ENCODE data around the gene SETD1B.
"Not testable (repeated sequence)": the region's sequence is repeated elsewhere in the genome, so short reads cannot be mapped to it uniquely, and the experiment has no call there.

Gene SETD1B

DNA sequence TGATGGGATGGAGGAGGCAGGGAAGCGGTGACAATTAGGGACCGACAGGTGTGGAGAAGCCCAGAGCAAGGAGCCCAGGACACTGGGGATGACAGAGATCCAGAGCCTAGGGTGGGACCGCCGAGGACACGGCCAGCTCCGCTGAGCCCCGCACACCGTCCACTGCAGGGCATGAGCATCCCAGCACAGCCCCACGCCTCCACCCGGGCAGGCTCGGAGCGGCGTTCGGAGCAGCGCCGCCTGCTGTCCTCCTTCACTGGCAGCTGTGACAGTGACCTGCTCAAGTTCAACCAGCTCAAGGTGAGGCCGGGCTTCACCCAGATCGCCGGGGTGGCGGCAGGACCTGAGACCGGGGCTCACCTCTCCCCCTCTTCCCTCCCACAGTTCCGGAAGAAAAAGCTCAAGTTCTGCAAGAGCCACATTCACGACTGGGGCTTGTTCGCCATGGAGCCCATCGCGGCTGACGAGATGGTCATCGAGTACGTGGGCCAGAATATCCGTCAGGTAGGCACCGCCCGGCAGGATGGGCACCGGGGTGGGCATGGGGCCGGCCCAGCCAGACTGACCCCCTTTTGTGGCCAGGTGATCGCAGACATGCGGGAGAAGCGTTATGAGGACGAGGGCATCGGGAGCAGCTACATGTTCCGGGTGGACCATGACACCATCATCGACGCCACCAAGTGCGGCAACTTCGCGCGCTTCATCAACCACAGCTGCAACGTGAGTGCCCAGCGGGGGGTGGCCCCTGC is 23.7 kb downstream of the SETD1B start:
- no peak for DNase-seq

DNA sequence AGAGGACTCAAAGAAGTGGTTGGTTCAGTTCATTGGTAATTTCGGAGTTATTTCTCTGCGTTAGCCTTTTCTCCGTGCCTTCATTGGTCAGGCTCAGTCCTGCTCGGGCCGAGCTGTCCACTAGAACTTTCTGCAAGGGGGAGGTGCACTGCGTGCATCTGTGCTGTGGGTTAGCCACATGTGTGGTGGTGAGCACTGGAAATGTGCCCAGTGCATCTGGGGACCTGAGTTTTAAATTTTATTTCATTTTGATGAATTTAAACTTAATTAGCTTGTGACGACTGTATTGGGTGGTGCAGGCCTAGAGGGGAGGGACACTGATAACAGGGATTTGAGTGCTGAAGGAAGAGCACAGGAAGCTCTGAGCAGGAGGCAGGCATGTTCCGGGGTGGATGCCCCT is 24.5 kb downstream of the SETD1B start:
- DNase-seq: no peak

DNA sequence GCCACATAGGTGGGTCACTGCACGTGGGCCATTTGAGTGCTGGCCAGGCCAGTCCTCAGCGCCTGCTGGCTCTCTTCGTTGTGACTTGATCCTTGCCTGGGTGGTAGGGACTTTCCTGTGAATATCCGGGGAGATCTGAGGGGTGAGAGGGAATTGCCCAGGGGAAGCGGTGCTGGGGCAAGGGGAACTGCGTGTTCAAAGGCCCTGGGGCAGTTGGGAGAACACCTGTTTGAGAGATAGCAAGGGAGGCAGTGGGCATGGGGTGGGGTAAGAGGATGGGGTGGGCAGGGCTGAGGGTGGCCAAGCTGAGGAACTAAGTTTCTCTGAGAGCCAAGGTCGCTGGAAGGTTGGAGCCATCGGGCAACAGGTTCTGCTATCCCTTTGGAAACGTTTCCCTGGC is 25.0 kb downstream of the SETD1B start:
- DNase-seq: no peak

DNA sequence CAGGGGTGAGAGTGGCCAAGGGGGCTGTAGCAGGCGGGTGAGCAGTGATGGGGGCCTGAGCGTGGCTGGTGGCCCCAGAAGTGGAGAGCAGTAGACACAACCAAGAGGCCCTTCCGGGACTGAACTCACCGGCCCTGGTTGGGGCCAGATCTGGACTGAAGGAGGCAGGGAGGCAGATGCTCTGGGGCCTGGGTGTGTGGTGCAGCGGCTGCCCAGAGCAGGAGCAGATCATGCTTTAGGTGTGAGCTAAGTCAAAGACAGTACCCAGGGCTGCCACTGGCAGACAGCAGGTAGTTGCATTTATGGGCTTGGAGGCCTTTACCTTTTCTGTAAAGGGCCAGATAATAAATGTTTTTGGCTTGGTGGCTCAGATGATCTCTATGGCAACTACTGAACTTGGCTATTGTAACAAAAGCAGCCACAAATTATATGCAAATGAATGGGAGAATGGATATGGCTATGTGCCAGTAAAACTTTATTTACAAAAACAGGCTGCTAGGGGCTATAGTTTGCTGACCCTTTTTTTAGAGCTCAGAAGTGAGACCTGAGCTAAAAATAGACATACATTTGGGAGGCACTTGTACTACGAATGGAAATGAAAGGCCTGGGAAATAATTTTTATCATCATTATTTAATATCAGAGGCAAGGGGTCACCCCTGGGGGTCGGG is 25.6 kb downstream of the SETD1B start:
- no peak for DNase-seq

DNA sequence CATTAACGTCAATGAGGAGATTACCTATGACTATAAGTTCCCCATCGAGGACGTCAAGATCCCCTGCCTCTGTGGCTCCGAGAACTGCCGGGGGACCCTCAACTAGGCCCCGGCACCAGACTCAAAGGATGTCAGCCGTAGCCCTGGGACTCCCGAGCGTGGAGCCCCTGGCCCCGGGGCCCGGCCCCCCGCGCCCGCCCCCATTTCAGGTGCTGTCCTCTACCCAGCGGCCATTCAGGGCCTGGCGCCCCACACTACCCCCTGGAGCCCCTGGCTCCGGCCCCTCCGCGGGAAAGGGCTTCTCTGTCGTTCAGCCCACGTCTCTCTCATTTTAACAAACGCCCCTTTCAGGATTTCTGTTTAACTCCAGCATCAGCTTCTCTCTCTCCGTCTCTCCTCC is 26.3 kb downstream of the SETD1B start:
- no peak for DNase-seq

DNA sequence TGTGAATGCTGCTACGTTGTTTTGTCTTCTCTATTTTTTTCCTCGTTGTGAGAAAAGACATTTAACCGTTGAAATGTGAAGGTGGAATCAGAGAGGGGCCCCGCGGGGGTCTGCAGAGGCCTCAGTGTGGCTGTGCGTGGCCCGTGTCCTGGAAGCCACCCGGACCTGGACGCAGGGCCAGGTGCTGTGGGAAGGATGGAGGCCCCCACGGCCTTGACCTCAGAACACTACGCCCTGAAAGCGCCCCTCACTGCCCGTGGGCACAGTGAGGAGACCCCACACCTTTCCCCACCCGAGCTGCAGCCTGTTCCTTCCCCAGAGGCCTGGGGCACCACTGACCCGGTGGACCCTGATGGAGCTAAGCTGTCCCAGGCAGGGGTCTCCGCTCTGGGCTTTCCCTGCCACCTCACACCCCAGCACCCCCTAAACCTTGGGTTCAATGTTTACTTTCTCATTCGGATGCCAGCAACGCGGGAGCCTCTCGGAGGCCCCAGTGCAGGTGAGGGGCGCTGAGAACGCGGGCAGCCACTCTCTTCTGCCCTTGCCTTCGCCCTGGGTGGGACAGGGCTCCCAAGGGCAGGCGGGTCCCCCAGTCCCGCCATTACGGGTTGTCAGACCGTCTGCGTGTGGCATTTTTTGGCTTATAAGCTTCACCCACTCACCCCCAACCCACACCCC is 26.9 kb downstream of the SETD1B start:
- DNase-seq: no peak

DNA sequence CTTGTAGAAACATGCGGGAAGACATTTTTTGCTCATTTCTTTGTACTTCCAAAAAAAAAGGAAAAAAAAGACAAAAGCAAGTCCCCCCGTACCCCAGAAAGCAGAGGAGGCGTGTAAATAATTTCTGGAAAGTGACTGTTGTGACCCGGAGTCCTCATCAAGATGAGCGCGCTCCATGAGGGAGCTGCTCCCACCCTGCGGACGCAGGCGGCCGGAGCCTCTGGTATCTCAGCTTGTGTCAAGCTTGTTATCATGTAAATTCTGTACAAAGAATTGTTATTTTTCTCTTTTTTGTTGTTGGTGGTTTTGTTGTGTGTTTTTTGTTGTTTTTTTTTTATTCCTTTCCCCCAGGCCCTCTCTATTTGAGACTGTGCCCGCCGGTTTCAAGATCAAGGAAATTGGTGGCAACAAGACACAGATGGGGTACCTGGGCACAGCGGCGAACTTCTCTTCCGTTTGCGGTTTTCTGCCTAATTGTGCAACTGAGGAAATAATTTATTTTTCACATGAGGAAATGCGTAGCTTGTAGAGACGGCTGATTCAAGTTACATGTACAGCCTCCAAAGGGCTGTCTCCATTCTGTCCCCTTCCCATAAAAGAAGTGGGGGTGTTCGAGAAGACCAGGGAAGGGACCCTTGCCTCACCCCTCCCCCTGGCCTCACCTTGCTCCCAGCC is 27.9 kb downstream of the SETD1B start:
- no peak for DNase-seq

DNA sequence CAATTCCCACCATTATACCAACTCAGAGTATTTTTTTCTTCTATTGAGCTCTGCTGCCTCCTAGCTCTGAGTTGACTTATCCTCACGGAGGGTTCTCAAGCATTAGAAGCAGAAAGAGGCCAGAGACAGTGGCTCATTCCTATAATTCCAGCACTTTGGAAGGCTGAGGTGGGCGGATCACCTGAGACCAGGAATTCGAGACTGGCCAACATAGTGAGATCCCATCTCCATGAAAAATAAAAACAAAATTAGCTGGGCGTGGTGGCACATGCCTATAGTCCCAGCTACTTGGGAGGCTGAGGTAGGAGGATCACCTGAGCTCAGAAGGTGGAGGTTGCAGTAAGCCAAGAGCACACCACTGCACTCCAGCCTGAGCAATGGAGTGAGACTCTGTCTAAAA is 33.9 kb downstream of the SETD1B start:
- DNase-seq: no peak

DNA sequence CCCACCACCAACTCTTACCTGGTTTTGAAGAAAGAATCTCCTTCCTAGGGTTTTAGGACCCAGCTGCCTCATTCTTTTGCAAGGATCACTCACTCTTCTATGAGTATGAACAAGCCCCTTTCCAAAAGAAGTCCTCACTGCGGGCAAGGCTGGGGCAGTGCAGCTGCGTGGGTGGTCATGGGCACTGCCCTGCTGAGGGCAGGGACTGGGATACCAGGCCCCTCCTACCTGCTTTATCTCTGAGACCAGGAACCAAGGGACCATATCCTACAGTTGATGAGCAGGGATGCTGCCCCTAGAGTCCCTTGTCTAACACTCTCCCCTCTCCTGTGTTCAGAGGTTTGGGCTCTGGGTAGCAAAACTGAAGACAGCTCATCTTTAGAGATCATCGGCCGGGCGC is 34.3 kb downstream of the SETD1B start:
- DNase-seq: no peak

DNA sequence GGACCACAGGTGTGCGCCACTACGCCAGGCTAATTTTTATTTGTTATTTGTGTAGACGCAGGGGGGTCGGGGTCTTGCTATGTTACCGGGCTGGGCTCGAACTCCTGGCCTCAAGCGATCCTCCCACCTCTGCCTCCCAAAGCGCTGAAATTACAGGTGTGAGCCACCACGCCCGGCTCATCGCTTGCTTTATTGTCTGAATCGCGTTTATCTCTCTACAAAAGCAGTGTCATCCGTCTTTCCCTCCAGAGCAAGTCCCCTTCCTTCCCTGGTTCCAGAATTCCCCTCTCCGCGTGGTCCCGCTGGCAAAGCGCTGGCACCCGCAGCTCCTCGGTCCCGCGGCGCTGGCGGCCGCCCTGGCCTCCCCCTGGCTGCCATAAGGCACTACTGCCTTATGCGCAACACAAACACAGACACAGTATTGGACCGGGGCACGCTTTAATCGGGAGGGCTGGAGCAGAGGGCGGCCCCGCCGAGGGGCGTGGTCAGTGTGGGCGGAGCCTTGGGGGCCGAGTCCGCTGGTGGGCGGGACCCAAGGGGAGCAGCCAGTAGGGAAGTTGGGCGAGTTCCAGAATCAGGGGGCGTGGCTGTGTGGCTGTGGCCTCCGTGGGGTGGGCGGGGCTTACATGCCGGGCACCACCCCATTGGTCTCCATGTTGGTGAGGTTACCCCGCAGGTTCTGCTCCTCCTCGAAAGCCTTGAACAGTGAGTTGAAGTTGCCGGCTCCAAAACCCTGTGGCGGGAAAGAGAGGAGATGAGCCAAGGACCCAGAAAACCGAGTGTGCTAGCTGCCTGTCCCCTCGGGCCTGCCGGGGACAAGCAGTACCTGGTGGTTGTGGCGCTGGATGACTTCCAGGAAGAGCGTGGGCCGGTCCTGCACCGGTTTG is 35.5 kb downstream of the SETD1B start:
- peak; percentile 99 for DNase-seq

DNA sequence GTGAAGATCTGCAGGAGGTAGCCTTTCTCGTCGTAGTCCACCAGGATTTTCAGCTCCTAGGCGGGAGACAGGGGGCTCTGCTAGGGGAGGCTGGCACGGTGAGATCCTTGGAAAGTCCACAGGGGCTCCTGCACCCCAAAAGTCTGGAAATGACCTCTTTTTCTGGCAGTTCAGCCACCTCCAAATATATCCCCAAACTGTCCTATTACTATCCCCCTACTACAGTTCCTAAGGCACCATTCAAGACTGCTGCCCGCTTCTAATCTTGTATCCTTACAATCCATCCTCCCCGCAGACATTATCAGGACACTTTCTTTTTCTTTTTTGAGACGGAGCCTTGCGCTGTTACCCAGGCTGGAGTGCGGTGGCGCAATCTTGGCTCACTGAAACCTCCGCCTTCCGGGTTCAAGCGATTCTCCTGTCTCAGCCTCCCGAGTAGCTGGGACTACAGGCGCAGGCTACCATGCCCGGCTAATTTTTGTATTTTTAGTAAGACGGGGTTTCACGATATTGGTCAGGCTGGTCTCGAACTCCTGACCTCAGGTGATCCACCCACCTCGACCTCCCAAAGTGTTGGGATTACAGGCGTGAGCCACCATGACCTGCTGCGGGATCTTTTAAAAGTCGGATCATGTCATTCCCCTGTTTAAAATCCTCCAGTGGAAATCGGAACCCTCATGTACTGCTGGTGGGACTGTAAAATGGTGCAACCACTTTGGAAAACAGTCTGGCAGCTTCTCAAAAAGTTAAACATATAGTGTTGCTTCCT is 36.4 kb downstream of the SETD1B start:
- DNase-seq: no peak

DNA sequence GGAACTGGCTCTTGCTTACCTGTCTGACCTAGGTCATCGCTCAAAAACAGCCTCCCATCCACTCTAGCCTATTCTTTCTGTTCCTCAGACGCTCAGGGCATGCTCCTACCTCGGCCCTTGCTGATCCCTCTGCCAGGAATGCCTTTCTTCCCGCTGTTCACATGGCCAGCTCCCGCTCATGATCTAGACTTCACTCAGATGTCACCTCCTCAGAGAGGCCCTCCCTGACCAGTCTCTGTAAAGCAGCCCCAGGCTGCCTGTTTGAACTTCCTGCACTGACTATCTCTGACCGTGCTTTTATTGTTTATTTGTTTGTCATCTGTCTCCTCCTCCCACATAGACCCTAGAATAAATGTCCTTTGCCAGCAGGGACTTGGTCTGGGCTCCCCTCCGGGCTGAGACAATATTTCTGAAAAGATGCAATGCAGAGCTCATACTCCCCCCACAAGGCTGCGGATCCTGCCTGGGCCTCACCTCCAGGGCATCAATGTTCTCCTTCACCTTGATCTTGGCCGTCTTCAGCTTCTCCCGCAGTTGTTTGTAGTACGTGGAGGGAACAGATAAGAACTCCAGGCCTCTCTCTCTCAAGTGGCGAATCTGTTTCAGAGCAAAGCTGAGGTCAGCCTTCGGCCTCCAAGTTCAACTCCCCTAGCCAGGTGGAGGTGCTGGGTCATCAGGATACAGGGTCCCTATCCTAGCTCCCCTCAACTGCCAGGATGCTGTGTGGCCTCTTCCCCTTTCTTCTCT is 39.6 kb downstream of the SETD1B start:
- DNase-seq: no peak

DNA sequence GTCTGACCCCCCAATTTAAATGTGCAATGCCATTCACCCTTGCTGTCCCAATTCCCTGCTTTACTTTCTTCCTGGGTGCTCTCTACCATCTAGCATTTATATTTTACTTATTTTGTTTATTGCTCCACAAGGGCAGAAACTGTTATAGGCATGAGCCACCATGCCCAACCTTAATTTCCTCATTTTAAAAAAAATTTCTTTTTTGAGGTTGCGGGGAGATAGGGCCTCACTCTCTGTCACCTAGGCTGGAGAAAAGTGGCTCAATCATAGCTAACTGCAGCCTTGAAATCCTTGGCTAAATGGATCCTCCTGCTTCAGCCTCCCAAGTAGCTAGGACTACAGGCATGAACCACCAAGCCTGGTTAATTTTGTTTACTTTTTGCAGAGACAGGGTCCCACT is 41.9 kb downstream of the SETD1B start:
- DNase-seq: no peak

DNA sequence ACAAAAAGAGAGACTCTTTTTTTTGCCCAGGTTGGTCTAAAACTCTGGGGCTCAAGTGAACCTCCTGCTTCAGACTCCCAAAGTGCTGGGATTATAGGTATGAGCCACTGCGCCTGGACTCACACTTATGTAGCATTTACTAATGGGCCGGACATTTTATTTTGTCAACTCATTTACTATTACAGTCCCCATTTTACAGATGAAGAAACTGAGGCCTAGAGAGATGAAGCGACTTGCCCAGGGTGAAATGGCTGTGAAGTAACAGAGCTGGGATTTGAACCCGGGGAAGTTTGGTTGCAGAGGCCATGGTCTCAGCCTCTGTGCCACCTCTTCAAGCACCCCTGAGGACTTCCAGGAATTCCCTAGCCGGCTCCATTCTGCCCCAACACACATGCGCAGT is 45.4 kb downstream of the SETD1B start:
- no peak for DNase-seq

DNA sequence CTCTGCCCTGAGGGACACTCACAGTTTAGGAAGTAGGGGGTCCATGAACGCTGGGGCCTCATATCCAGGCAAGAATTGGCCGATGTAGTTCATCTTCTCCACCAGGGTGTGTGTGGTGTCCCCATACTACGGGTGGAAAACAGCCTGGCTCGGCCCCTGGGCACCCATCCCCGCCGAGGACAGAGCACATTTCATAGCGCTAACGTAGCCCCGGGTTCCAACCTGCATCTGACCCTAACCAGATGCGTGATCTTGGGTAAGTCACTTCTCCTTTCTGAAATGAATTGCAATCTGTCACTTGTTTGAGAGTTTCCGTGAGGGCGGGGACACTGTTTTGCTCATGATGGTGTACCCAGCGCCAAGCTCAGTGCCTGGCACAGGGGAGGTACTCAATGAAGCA is 45.9 kb downstream of the SETD1B start:
- DNase-seq: no peak

DNA sequence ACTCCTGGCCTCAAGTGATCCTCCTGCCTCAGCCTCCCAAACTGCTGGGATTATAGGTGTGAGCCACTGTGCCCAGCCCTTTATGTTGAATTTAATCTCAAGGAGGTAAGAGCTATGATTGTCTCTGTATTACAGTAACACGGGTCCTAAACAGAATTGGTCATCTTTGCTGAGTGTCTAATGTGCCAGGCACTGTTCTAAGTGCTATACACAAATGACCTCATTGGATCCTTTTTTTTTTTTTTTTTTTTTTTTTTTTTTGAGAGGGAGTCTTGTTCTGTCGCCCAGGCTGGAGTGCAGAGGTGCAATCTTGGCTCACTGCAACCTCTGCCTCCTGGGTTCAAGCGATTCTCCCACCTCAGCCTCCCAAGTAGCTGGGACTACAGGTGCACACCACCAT is 48.6 kb downstream of the SETD1B start:
- DNase-seq: not testable (repeated sequence)

DNA sequence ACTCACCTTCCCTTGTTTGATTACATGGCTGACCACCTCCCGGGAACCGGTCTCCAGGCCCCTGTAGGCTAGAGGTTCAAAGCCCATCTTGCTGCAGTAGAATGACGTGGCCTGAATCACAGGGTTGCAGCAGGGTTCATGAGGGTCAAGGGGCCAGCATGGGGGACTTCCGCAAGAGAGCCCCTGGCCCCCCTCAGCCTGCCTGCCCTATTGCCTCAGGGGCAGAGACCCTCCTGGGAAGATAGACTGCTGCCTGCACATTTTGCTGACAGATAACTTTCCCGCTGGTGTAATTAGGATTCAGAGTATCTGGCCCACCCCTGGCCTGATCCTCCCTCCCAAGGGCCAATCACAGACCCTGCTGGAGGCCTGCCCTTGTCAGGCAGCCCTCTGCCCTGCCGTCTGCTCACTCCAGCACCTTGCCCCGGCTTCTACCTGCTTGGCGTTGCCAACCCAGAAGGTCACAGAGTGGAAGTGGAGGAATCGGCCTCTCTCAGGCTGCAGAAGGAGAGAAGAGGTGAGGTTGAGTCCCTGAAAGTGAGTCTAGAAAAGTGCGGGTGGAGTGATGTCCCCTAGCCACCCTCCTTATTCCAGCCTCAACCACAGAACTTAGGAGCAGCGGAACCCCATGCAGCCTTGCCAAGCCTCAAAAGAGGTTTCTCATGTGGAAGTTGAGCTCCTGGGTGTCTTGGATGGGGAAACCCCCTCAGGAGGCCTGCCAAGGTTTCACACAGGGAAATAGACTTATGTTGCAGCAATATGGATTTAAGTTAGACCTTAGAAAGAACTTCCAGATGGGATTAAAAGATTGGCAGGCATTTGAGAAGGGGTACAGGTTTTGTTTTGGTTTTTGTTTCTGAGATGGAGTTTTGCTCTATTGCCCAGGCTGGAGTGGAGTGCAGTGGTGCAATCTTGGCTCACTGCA is 53.8 kb downstream of the SETD1B start:
- DNase-seq: no peak

DNA sequence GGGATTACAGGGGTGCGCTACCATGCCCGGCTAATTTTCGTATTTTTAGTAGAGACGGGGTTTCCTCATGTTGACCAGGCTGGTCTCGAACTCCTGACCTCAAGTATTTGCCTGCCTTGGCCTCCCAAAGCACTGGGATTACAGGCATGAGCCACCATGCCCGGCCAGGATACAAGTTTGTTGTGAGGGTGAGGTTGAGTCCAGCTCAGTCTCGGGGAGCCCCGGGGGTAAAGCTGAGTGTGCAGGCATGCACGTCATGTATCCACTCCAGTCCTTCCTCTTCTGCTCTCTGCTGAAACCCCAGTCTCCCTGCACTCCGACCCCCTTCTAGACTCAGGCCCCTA is 54.5 kb downstream of the SETD1B start:
- DNase-seq: no peak

DNA sequence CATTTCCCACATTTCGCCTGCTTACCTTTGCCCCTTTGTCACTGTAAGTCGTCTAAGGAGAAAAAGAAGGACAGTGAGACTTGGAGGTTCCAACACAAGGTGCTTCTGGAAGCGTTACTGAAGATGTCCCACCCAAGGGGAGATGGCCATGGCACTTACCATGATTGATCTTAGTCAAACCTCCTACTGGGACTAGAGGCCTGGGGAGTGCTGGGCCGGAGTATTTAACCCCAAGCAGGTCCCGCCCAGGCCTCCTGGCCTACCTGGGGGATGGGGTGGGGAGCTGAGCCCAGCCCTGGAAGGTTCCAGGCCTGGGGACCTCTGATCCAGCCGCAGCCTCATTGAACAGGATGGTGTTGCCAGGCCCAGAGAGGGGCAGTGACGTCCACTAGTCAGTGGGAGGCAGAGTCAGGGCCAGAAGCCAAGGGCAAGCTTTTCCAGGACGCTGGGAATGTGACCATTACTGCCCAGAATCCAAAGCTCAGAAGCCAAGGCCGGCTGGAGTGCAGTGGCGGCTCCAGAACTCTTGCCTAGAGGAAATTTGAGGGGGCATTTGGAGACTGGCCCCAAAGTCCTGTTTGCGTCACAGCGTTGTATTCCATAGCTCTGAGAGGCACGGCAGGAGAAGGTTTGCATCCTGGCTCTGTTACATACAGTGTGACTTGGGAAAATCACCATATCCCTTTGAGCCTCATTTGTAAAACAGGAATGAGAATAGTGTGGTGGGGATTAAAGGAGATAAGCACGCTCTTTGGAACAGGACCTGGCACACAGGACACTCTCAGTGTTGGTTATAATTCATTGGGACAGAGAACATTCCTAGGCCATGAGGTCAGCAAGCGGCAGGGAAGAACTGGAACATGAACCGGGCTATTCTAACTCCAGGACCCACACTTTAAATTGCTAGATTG is 55.1 kb downstream of the SETD1B start, which contains the start of gene HPD:
HPD (minus strand) TSS at position 198 of the 911 bp plus-strand sequence; CDS start at position 162, 36 bp downstream.
- DNase-seq: no peak
